ENCODE measurements around the gene PLCB4. TPM values are rescaled to one million over a fixed set of nuclear protein-coding genes. Genes with fewer than 3 reads are reported as not detected.

PLCB4 gene
- polyA plus RNA-seq, 1 donor (not counting 4 experiments of a cell fraction or from before 2014, with no cell fraction given) = 4.1 TPM

DNA sequence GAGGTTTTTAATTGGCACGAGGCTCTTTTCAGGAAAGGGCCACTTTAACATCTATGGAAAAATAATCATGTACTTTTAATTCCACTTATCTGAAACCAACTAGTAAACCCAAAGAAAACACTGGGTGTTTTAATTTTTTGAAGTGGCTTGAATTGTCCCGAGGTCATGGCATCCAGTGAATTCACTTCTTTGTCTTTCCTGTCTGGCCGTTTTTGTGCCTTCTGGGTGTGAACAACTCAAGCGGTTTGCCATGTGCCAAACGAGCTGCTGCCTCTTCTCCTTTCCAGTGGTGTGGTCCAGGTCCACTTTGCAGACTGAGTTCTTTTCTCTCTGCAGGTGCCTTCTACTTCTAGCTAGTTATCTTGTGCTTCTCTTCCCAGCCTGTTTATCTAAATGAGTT, 117.5 kb downstream of the PLCB4 start:
- dilution Hi-C loops (cut with MboI; ENCODE audit: extremely low pct_ligation_motif_present, low sequenced_read_pairs) = no loop called here
- Histone ChIP-seq H3K9me3 (ENCODE audit: control insufficient read depth, low read depth, low read length) (no peaks in the 10 kb centered on the region), H4K20me1 (ENCODE audit: control insufficient read depth, extremely low read depth, insufficient read depth, low read length) (no peaks in the 10 kb centered on the region), H3K36me3 (ENCODE audit: control insufficient read depth in 2 of 2, extremely low read depth in 1 of 2, insufficient read depth in 2 of 2, low read length in 2 of 2) (no peaks in the 10 kb centered on the region), H3K9ac (ENCODE audit: control insufficient read depth, extremely low read depth, insufficient read depth, low read length) (no peak overlapping the region), H3K4me1 (ENCODE audit: control insufficient read depth, extremely low read depth, insufficient read depth, low read length) (no peaks in the 10 kb centered on the region), H3K9me1 (ENCODE audit: control insufficient read depth, extremely low read depth, insufficient read depth, low read length) (no peaks in the 10 kb centered on the region), H3K4me3 (ENCODE audit: control insufficient read depth in 2 of 3, extremely low read depth in 1 of 3, insufficient read depth in 2 of 3, low read depth in 1 of 3, low read length in 3 of 3) (no peak overlapping the region), H3K4me2 (ENCODE audit: control insufficient read depth, extremely low read depth, insufficient read depth, low read depth, low read length) (no peak overlapping the region), H3K79me2 (ENCODE audit: control insufficient read depth, insufficient read depth, low read length) (no peaks in the 10 kb centered on the region), H3K27ac (ENCODE audit: control insufficient read depth, insufficient read depth, low read length) (no peak overlapping the region), H2AFZ (ENCODE audit: control insufficient read depth, low read length) (no peak overlapping the region), H3K27me3 (ENCODE audit: control insufficient read depth, extremely low read depth, insufficient read depth, low read length) (no peaks in the 10 kb centered on the region)
- FAIRE-seq (no peak), DNase-seq (ENCODE audit: low read depth, low spot score) (no peak)
- TF ChIP-seq CTCF (optimal IDR thresholded peaks at IDR 0.05 in 1 of 3, IDR thresholded peaks at IDR 0.05 in 1 of 3, conservative IDR thresholded peaks at IDR 0.05 in 1 of 3; ENCODE audit: extremely low read depth in 1 of 3, insufficient read depth in 2 of 3, low read length in 3 of 3) (no peak), EZH2 (IDR thresholded peaks at IDR 0.05; ENCODE audit: low read length) (no peak)

- no peaks in the 10 kb centered on the region for H3K9me3 ChIP-seq (ENCODE audit: control insufficient read depth, low read depth, low read length)
- no peaks in the 10 kb centered on the region for H4K20me1 ChIP-seq (ENCODE audit: control insufficient read depth, extremely low read depth, insufficient read depth, low read length)
- DNase-seq (ENCODE audit: low read depth, low spot score) (no peak), FAIRE-seq (no peak)
- H3K27me3 ChIP-seq (ENCODE audit: control insufficient read depth, extremely low read depth, insufficient read depth, low read length) = no peaks in the 10 kb centered on the region
- H3K4me2 ChIP-seq (ENCODE audit: control insufficient read depth, extremely low read depth, insufficient read depth, low read depth, low read length) = no peak overlapping the region
- no peaks in the 10 kb centered on the region for H3K4me1 ChIP-seq (ENCODE audit: control insufficient read depth, extremely low read depth, insufficient read depth, low read length)
- dilution Hi-C loops (cut with MboI; ENCODE audit: extremely low pct_ligation_motif_present, low sequenced_read_pairs) = no loop called here
- H3K4me3 ChIP-seq (ENCODE audit: control insufficient read depth in 2 of 3, extremely low read depth in 1 of 3, insufficient read depth in 2 of 3, low read depth in 1 of 3, low read length in 3 of 3) = no peak overlapping the region
- H3K27ac ChIP-seq (ENCODE audit: control insufficient read depth, insufficient read depth, low read length) = no peak overlapping the region
- H2AFZ ChIP-seq (ENCODE audit: control insufficient read depth, low read length) = no peak overlapping the region
- H3K9me1 ChIP-seq (ENCODE audit: control insufficient read depth, extremely low read depth, insufficient read depth, low read length) = no peaks in the 10 kb centered on the region
- H3K9ac ChIP-seq (ENCODE audit: control insufficient read depth, extremely low read depth, insufficient read depth, low read length) = no peak overlapping the region
- H3K79me2 ChIP-seq (ENCODE audit: control insufficient read depth, insufficient read depth, low read length) = no peaks in the 10 kb centered on the region
- TF ChIP-seq EZH2 (IDR thresholded peaks at IDR 0.05; ENCODE audit: low read length) = no peak
- no peak for TF ChIP-seq CTCF (optimal IDR thresholded peaks at IDR 0.05 in 1 of 3, IDR thresholded peaks at IDR 0.05 in 1 of 3, conservative IDR thresholded peaks at IDR 0.05 in 1 of 3; ENCODE audit: extremely low read depth in 1 of 3, insufficient read depth in 2 of 3, low read length in 3 of 3)
- H3K36me3 ChIP-seq (ENCODE audit: control insufficient read depth in 2 of 2, extremely low read depth in 1 of 2, insufficient read depth in 2 of 2, low read length in 2 of 2) = no peaks in the 10 kb centered on the region
Measured at GRCh38 chr20:9195031-9195430, 126.1 kb downstream of the PLCB4 start.
